GM18519 (cell line): ENCODE data around the gene SEPTIN12.

ENCODE experiments used
- ATAC-seq: cut with Tn5 transposase; IDR thresholded peaks from one replicate; pipeline ENCODE4 v1.9.1; 2021; ENCODE audit warnings: mild to moderate bottlenecking, moderate library complexity; ENCODE audit not compliant: unreplicated experiment, low FRiP score

SEPTIN12 gene

GRCh38 chr16:4803401-4803844 lies 15.3 kb upstream of the SEPTIN12 start:
- ATAC-seq = no peak

GRCh38 chr16:4802659-4803287 lies 14.6 kb upstream of the SEPTIN12 start:
- ATAC-seq = peak; percentile 93

GRCh38 chr16:4801962-4802658 lies 14.0 kb upstream of the SEPTIN12 start, which contains the start of gene ROGDI:
Gene ROGDI (minus strand): TSS chr16:4802633. CDS start chr16:4802571, 62 bp downstream.
- ATAC-seq = peak; percentile 42

GRCh38 chr16:4801051-4801961 lies 13.2 kb upstream of the SEPTIN12 start:
- no peak for ATAC-seq

- ATAC-seq = no peak
Measured at GRCh38 chr16:4800290-4801041, 12.3 kb upstream of the SEPTIN12 start.

GRCh38 chr16:4799171-4799855 lies 11.2 kb upstream of the SEPTIN12 start:
- ATAC-seq = no peak

- no peak for ATAC-seq
Measured at GRCh38 chr16:4798456-4798855, 10.3 kb upstream of the SEPTIN12 start.

GRCh38 chr16:4797805-4798252 lies 9.7 kb upstream of the SEPTIN12 start:
- no peak for ATAC-seq

GRCh38 chr16:4796982-4797804 lies 9.0 kb upstream of the SEPTIN12 start:
- ATAC-seq = no peak

GRCh38 chr16:4795828-4796572 lies 7.9 kb upstream of the SEPTIN12 start:
- no peak for ATAC-seq

- no peak for ATAC-seq
Measured at GRCh38 chr16:4795181-4795827, 7.2 kb upstream of the SEPTIN12 start, which contains the start of gene SMIM22. Gene SMIM22 (plus strand): TSS chr16:4795369. CDS start chr16:4795735, 366 bp downstream.

GRCh38 chr16:4792951-4793513 lies 4.9 kb upstream of the SEPTIN12 start:
- no peak for ATAC-seq

- no peak for ATAC-seq
Measured at GRCh38 chr16:4790871-4791270, 2.7 kb upstream of the SEPTIN12 start.

GRCh38 chr16:4790261-4790660 lies 2.1 kb upstream of the SEPTIN12 start:
- ATAC-seq = no peak

- no peak for ATAC-seq
Measured at GRCh38 chr16:4788910-4789309, 765 bp upstream of the SEPTIN12 start.

GRCh38 chr16:4788489-4788889 lies 344 bp upstream of the SEPTIN12 start:
- ATAC-seq = no peak

- ATAC-seq = no peak
Measured at GRCh38 chr16:4787068-4787467, 1.1 kb downstream of the SEPTIN12 start.
